HepG2 (cell line): ENCODE results near the gene CDK18. TPM values are rescaled to one million over a fixed set of nuclear protein-coding genes. Genes with fewer than 3 reads are reported as not detected.

Experiments
- ATAC-seq: fragments of 200-7000 bp; cut with Tn5 transposase; 3 replicates; pipeline ENCODE4 v1.9.1; 2020; ENCODE audit warnings: mild to moderate bottlenecking, moderate library complexity
- BruUV-seq: library from RNA; stranded (reverse); fragments of 400-500 nt; replicated peaks from 2 replicates; lab custom pipeline; 2021; lab: Mats Ljungman, UMichigan
- CTCF ChIA-PET: fragments of 300-600 bp; formaldehyde crosslinking; extraction: SDS; loops from one replicate; lab custom pipeline; 2021; ENCODE audit warnings: low total read pairs, inconsistent platforms, low intra/inter-chr PET ratio; lab: Yijun Ruan, JAX
- POLR2A ChIA-PET: fragments of 350-600 bp; sonication (Branson Sonifier 250); formaldehyde crosslinking; loops from one replicate; lab custom pipeline; 2020; ENCODE audit warnings: antibody characterized with exemption, inconsistent platforms; lab: Yijun Ruan, JAX
- DNase-seq: peaks from one replicate; pipeline ENCODE4 v3.0.0-alpha.2; 2015; ENCODE audit warnings: low spot score
- FAIRE-seq: peaks from 3 replicates; lab custom pipeline; 2011; peaks lifted over from hg19 to GRCh38; lab: Jason Lieb, UNC
- H2AFZ ChIP-seq: one replicate; pipeline ENCODE4 v1.6.1; 2011; ENCODE audit warnings: low read length, inconsistent platforms
- H3K27ac ChIP-seq: fragments of 300-600 bp; 3 replicates; pipeline ENCODE4 v1.8.0; 2011; ENCODE audit warnings: mixed run types, mild to moderate bottlenecking, mixed read lengths, low read length, inconsistent platforms; ENCODE audit not compliant: insufficient read depth; ENCODE audit errors: extremely low read length
- H3K27me3 ChIP-seq, 2 experiments: fragments of 200-600 bp in 1 of 2; 2 replicates in 1 of 2; 3 replicates in 1 of 2; pipeline versions ENCODE4 v1.6.0 to v1.8.0; 2011; ENCODE audit warnings: low read length in 2 of 2, mild to moderate bottlenecking in 2 of 2, moderate library complexity in 2 of 2, inconsistent platforms in 1 of 2; ENCODE audit not compliant: insufficient read depth in 2 of 2, control insufficient read depth in 1 of 2
- H3K36me3 ChIP-seq, 2 experiments: fragments of 200-600 bp in 1 of 2; replicated peaks in 1 of 2; 2 replicates in 1 of 2; 3 replicates in 1 of 2; pipeline versions ENCODE4 v1.5.1 to v1.8.0; 2011; ENCODE audit warnings: low read length in 2 of 2, inconsistent platforms in 1 of 2; ENCODE audit not compliant: insufficient read depth in 2 of 2, control insufficient read depth in 1 of 2
- H3K4me1 ChIP-seq: 2 replicates; pipeline ENCODE4 v1.5.1; 2012; ENCODE audit warnings: low read length, inconsistent platforms; ENCODE audit not compliant: insufficient read depth
- H3K4me2 ChIP-seq: 2 replicates; pipeline ENCODE4 v1.6.0; 2011; ENCODE audit warnings: low read depth, low read length, inconsistent platforms
- H3K4me3 ChIP-seq, 3 experiments: fragments of 200-600 bp in 1 of 3; sonication (generic), shearing (Covaris generic) in 1 of 3; replicated peaks in 1 of 3; 2 replicates each; pipeline ENCODE4 v1.5.1; 2011 to 2016; ENCODE audit warnings: low read length in 3 of 3, inconsistent platforms in 2 of 3, low read depth in 2 of 3, mild to moderate bottlenecking in 2 of 3, control low read depth in 1 of 3, mixed read lengths in 1 of 3; ENCODE audit not compliant: insufficient read depth in 1 of 3
- H3K79me2 ChIP-seq: one replicate; pipeline ENCODE4 v1.6.1; 2011; ENCODE audit warnings: low read length, inconsistent platforms; ENCODE audit not compliant: insufficient read depth
- H3K9ac ChIP-seq: 2 replicates; pipeline ENCODE4 v1.6.0; 2011; ENCODE audit warnings: mild to moderate bottlenecking, low read depth, low read length, inconsistent platforms; ENCODE audit not compliant: insufficient read depth
- H3K9me3 ChIP-seq: 2 replicates; pipeline ENCODE4 v1.5.1; 2012; ENCODE audit warnings: mild to moderate bottlenecking, low read length
- H4K20me1 ChIP-seq: 2 replicates; pipeline ENCODE4 v1.6.0; 2011; ENCODE audit warnings: inconsistent platforms, mild to moderate bottlenecking, low read length, moderate library complexity; ENCODE audit not compliant: insufficient read depth
- CBX2 ChIP-seq, 2 experiments: fragments of 200-600 bp in 1 of 2; sonication (generic); formaldehyde crosslinking in 1 of 2; IDR thresholded peaks; 2 replicates each; pipeline versions ENCODE4 v1.7.0 to v1.8.1; 2018 to 2022; ENCODE audit warnings: low read depth in 2 of 2, low read length in 1 of 2, mild to moderate bottlenecking in 1 of 2, missing genetic modification reagents in 1 of 2
- CEBPB ChIP-seq: IDR thresholded peaks from 2 replicates; pipeline ENCODE4 v1.6.1; 2011; ENCODE audit warnings: low read depth, low read length, improper control_type of control experiment, borderline replicate concordance
- HIC2 ChIP-seq: sonication (generic); formaldehyde crosslinking; IDR thresholded peaks from 2 replicates; pipeline ENCODE4 v1.9.0; 2022; ENCODE audit warnings: low read depth, missing genetic modification reagents
- MBNL3 ChIP-seq: fragments of 250-450 bp; sonication (Bioruptor Pico); conservative IDR thresholded peaks from 2 replicates; pipeline ENCODE4 v1.8.0; 2022; ENCODE audit warnings: mild to moderate bottlenecking, inconsistent platforms
- MXD4 ChIP-seq: IDR thresholded peaks from 2 replicates; pipeline ENCODE4 v1.6.1; 2016; ENCODE audit warnings: mild to moderate bottlenecking, missing biosample characterization, missing genetic modification reagents
- NAIF1 ChIP-seq: sonication (generic); formaldehyde crosslinking; IDR thresholded peaks from 2 replicates; pipeline ENCODE4 v1.5.0; 2020; ENCODE audit warnings: mild to moderate bottlenecking, missing genetic modification reagents, borderline replicate concordance
- SKIL ChIP-seq: sonication (generic); formaldehyde crosslinking; IDR thresholded peaks from 2 replicates; pipeline ENCODE4 v1.8.0; 2022; ENCODE audit warnings: missing genetic modification reagents, mild to moderate bottlenecking, moderate library complexity, borderline replicate concordance
- STAT6 ChIP-seq: sonication (generic); formaldehyde crosslinking; IDR thresholded peaks from 2 replicates; pipeline ENCODE4 v1.4.0; 2020; ENCODE audit warnings: missing genetic modification reagents, mild to moderate bottlenecking, borderline replicate concordance
- ZBTB20 ChIP-seq: sonication (generic); formaldehyde crosslinking; IDR thresholded peaks from 2 replicates; pipeline ENCODE4 v1.8.1; 2023; ENCODE audit warnings: missing genetic modification reagents, low read depth, mild to moderate bottlenecking, borderline replicate concordance
- ZBTB21 ChIP-seq: sonication (generic); formaldehyde crosslinking; IDR thresholded peaks from 2 replicates; pipeline ENCODE4 v1.4.0; 2020; ENCODE audit warnings: missing genetic modification reagents
- ZNF296 ChIP-seq: sonication (generic); formaldehyde crosslinking; conservative IDR thresholded peaks from 2 replicates; pipeline ENCODE4 v1.5.0; 2020; ENCODE audit warnings: mild to moderate bottlenecking, missing genetic modification reagents
- ZNF317 ChIP-seq: sonication (generic); formaldehyde crosslinking; IDR thresholded peaks from 2 replicates; pipeline ENCODE4 v1.5.0; 2020; ENCODE audit warnings: mild to moderate bottlenecking, missing genetic modification reagents
- ZNF430 ChIP-seq: sonication (generic); formaldehyde crosslinking; IDR thresholded peaks from 2 replicates; pipeline ENCODE4 v1.9.0; 2021; ENCODE audit warnings: mild to moderate bottlenecking, missing genetic modification reagents
- WGBS: methylation state at CpG from one replicate; pipeline ENCODE4 v1.1.6; 2017; ENCODE audit warnings: low lambda C conversion rate; 5-methylcytosine and 5-hydroxymethylcytosine counted together
- in situ Hi-C: cut with HindIII; loops from 2 replicates; pipeline ENCODE4 v1.10.0; 2017; ENCODE audit warnings: low pct_unique_long_range_greater_than_20kb; ENCODE audit not compliant: extremely low pct_ligation_motif_present
- intact Hi-C: fragments of 100-400 bp; cut with micrococcal nuclease; formaldehyde crosslinking; loops from one replicate; pipeline ENCODE4 v1.10.0; 2022; ENCODE audit not compliant: unreplicated experiment
- polyA plus RNA-seq, 8 experiments: library from polyadenylated mRNA; depleted of rRNA in 3 of 8; stranded (reverse) in 7 of 8; unstranded in 1 of 8; fragments of >200 nt; fragmentation: Illumina TruSeq in 4 of 8; extraction: Trizol in 4 of 8; gene quantifications; 2 replicates each; pipeline versions ENCODE4 v1.2.1 to v1.2.3, GENCODE V29; 2011 to 2016; ENCODE audit warnings: low read depth in 4 of 8, missing spikeins in 1 of 8, mixed read lengths in 1 of 8; ENCODE audit not compliant: insufficient read depth in 1 of 8
- total RNA-seq, 5 experiments: library from RNA; depleted of rRNA; stranded (reverse); fragments of >200 nt; fragmentation: Illumina TruSeq; extraction: Trizol; gene quantifications; 2 replicates each; pipeline ENCODE4 v1.2.3, GENCODE V29; 2016; ENCODE audit warnings: low read depth in 1 of 5

The CDK18 gene
- total and polyA plus RNA-seq, 2 of the 13 experiments (the other 11 are each of a cell fraction or from before 2014, with no cell fraction given): 6.4 to 38.8 TPM

GRCh38 chr1:205488074-205488723, 16.3 kb upstream of the CDK18 start:
- DNase-seq (peak; percentile 75), ATAC-seq (peak; percentile 30), FAIRE-seq (peak; percentile 79)
- peaks cover 44% of the 10 kb centered on the region for H3K4me1 ChIP-seq
- H3K27me3 ChIP-seq: peaks cover 0 to 14% of the 10 kb centered on the region in 2 experiments; a peak in 3 of 5 replicates
- H4K20me1 ChIP-seq: no peaks in the 10 kb centered on the region
- no peak overlapping the region for H3K9ac ChIP-seq
- H3K36me3 ChIP-seq: no peaks in the 10 kb centered on the region
- H3K9me3 ChIP-seq: no peaks in the 10 kb centered on the region
- POLR2A ChIA-PET: interaction anchor here (0.6 to 1.2 kb wide), 2 partner anchors 39 to 297 kb away, joined by 3 to 4 read pairs; no protein-coding TSS in a partner anchor
- in situ Hi-C loops: loop anchor here (5.0 kb wide), 2 partner anchors 34 to 91 kb away; no protein-coding TSS in a partner anchor
- intact Hi-C loops: loop anchor here (1.0 to 5.0 kb wide), 2 partner anchors 36 to 151 kb away; no protein-coding TSS in a partner anchor
- H2AFZ ChIP-seq: no peak overlapping the region
- H3K4me2 ChIP-seq: no peak overlapping the region
- no peak overlapping the region for H3K27ac ChIP-seq
- H3K4me3 ChIP-seq: no peak overlapping the region
- BruUV-seq: no TSS peak
- 24% methylated on average over 9 of the region's 9 CpGs for WGBS
- H3K79me2 ChIP-seq: no peaks in the 10 kb centered on the region
- CTCF ChIA-PET: interaction anchor here (1.1 to 6.3 kb wide), 4 partner anchors 29 to 91 kb away, joined by 4 to 86 read pairs (median 6); no protein-coding TSS in a partner anchor
- no peak for TF ChIP-seq HIC2
- TF ChIP-seq STAT6 (CRISPR knock-in tag): no peak
- no peak for TF ChIP-seq NAIF1 (CRISPR knock-in tag)
- no peak for TF ChIP-seq ZNF317 (CRISPR knock-in tag)
- no peak for TF ChIP-seq ZNF296
- no peak for TF ChIP-seq ZBTB20
- peak; percentile 72 for TF ChIP-seq CEBPB
- TF ChIP-seq MBNL3 (CRISPR knock-in tag): no peak
- TF ChIP-seq SKIL: no peak
- TF ChIP-seq MXD4 (CRISPR knock-in tag): no peak
- no peak for TF ChIP-seq ZBTB21 (CRISPR knock-in tag)
- no peak for TF ChIP-seq CBX2 (IDR thresholded peaks at IDR 0.05; ENCODE audit: low read depth, low read length)
- TF ChIP-seq CBX2 (CRISPR knock-in tag; IDR thresholded peaks at IDR 0.05; ENCODE audit: low read depth): no peak
- TF ChIP-seq ZNF430 (CRISPR knock-in tag): no peak
